Measurements from ENCODE around the gene UFD1.
"Not testable (repeated sequence)": the region's sequence is repeated elsewhere in the genome, so short reads cannot be mapped to it uniquely, and the experiment has no call there.

The UFD1 gene

DNA sequence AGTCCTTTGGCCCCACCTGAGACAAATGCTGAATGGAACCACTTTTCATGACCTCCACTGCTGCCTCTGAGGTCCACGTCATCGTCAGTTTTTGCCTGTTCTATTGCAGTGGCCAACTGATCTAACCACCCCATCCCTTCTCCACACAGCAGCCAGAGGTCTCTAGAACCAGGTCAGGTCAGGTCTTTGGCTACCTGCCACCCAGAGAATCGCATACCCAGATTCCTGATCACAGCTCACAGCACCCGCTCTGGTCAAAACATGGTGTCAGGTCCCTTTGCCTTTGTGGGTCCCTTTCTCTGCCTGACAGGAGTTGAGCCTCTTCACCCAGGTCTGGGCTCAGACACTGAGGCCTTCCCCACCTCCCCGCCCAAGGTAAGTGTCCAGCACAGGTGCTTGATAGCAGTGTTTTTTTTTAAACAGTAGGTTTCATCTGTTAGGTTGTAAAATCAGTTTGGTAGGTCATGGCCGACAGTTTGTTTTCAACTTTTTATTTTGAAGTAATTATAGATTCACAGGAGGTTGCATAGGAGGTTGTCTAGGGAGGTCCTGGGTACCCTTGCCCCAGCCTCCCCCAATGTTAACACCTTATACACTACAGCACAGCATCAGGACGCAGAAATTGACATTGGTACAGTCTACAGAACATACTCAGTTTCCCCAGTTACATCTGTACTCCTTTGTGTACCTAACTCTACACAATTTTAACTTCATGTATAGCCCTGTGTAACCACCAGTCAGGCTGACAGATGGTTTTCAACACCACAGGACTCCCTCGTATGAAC lies 38.4 kb downstream of the UFD1 start:
- peaks cover 19% of the 10 kb centered on the region for H3K36me3 ChIP-seq (ENCODE audit: control insufficient read depth, insufficient read depth, low read length)
- H3K9me3 ChIP-seq (ENCODE audit: control insufficient read depth, low read length): no peaks in the 10 kb centered on the region
- H3K27ac ChIP-seq (ENCODE audit: insufficient read depth, low read length, poor library complexity, severe bottlenecking): no peak overlapping the region
- DNase-seq: no peak
- H3K4me3 ChIP-seq (ENCODE audit: insufficient read depth, low read depth, low read length, poor library complexity, severe bottlenecking): no peak overlapping the region
- H3K27me3 ChIP-seq (replicated peaks; ENCODE audit: control insufficient read depth, insufficient read depth, low read length, poor library complexity, severe bottlenecking): no peaks in the 10 kb centered on the region
- H3K4me1 ChIP-seq (ENCODE audit: control insufficient read depth, insufficient read depth, low read length, poor library complexity, severe bottlenecking): no peaks in the 10 kb centered on the region

- no peak overlapping the region for H3K27ac ChIP-seq (ENCODE audit: insufficient read depth, low read length, poor library complexity, severe bottlenecking)
- H3K4me3 ChIP-seq (ENCODE audit: insufficient read depth, low read depth, low read length, poor library complexity, severe bottlenecking): no peak overlapping the region
- DNase-seq: no peak
- H3K27me3 ChIP-seq (replicated peaks; ENCODE audit: control insufficient read depth, insufficient read depth, low read length, poor library complexity, severe bottlenecking): no peaks in the 10 kb centered on the region
- no peaks in the 10 kb centered on the region for H3K4me1 ChIP-seq (ENCODE audit: control insufficient read depth, insufficient read depth, low read length, poor library complexity, severe bottlenecking)
- H3K36me3 ChIP-seq (ENCODE audit: control insufficient read depth, insufficient read depth, low read length): peaks cover 19% of the 10 kb centered on the region
- no peaks in the 10 kb centered on the region for H3K9me3 ChIP-seq (ENCODE audit: control insufficient read depth, low read length)
Measured at GRCh38 chr22:19438298-19438697, 40.7 kb downstream of the UFD1 start.

GRCh38 chr22:19436444-19437161 lies 42.4 kb downstream of the UFD1 start:
- not testable (repeated sequence) for H3K4me3 ChIP-seq (ENCODE audit: insufficient read depth, low read depth, low read length, poor library complexity, severe bottlenecking); DNase-seq; H3K27ac ChIP-seq (ENCODE audit: insufficient read depth, low read length, poor library complexity, severe bottlenecking); H3K27me3 ChIP-seq (replicated peaks; ENCODE audit: control insufficient read depth, insufficient read depth, low read length, poor library complexity, severe bottlenecking); H3K9me3 ChIP-seq (ENCODE audit: control insufficient read depth, low read length); H3K4me1 ChIP-seq (ENCODE audit: control insufficient read depth, insufficient read depth, low read length, poor library complexity, severe bottlenecking)
- peaks cover 12% of the 10 kb centered on the region for H3K36me3 ChIP-seq (ENCODE audit: control insufficient read depth, insufficient read depth, low read length)

DNA sequence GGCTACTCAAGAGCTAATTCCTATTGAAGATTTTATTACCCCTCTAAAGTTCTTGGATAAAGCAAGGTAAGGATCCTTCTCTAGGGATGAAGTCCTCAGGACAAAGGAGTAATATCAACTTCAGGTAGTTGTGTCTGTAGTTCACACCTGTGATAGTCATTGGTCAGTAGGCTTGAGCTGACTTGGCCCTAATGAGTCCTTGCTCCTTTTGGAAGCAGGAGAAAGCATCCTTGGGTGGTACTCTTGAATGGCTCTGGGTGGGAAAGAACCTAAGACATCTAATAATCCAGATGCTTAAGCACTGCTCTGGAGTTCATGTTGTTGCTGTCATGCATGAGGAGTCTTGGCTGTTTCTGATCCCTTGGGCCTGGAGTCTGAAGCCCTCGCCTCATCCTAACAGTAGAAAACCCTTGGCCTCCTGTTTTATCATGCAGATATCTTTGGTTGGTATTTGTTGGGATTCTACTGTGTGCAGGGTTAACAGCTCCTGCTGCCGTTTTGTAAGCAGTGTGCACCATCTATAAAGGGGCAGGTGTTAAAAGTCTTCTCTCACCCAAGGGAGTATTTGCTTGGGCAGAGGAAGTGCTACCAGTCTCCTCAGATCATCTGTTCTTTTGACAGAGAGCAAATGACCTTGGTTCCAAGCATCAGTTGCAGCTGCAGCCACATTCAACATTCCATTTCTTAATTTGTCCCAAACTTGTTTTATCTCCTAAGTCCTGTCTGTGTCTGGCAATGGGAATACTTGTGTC lies 44.0 kb downstream of the UFD1 start:
- Histone ChIP-seq H3K27ac (ENCODE audit: insufficient read depth, low read length, poor library complexity, severe bottlenecking) (no peak overlapping the region), H3K36me3 (ENCODE audit: control insufficient read depth, insufficient read depth, low read length) (peaks cover 9% of the 10 kb centered on the region), H3K4me3 (ENCODE audit: insufficient read depth, low read depth, low read length, poor library complexity, severe bottlenecking) (no peak overlapping the region), H3K27me3 (replicated peaks; ENCODE audit: control insufficient read depth, insufficient read depth, low read length, poor library complexity, severe bottlenecking) (no peaks in the 10 kb centered on the region), H3K4me1 (ENCODE audit: control insufficient read depth, insufficient read depth, low read length, poor library complexity, severe bottlenecking) (peaks cover 18% of the 10 kb centered on the region), H3K9me3 (ENCODE audit: control insufficient read depth, low read length) (no peaks in the 10 kb centered on the region)
- DNase-seq: no peak

- H3K27me3 ChIP-seq (replicated peaks; ENCODE audit: control insufficient read depth, insufficient read depth, low read length, poor library complexity, severe bottlenecking): no peaks in the 10 kb centered on the region
Measured at GRCh38 chr22:19434401-19434800, 44.6 kb downstream of the UFD1 start.

DNA sequence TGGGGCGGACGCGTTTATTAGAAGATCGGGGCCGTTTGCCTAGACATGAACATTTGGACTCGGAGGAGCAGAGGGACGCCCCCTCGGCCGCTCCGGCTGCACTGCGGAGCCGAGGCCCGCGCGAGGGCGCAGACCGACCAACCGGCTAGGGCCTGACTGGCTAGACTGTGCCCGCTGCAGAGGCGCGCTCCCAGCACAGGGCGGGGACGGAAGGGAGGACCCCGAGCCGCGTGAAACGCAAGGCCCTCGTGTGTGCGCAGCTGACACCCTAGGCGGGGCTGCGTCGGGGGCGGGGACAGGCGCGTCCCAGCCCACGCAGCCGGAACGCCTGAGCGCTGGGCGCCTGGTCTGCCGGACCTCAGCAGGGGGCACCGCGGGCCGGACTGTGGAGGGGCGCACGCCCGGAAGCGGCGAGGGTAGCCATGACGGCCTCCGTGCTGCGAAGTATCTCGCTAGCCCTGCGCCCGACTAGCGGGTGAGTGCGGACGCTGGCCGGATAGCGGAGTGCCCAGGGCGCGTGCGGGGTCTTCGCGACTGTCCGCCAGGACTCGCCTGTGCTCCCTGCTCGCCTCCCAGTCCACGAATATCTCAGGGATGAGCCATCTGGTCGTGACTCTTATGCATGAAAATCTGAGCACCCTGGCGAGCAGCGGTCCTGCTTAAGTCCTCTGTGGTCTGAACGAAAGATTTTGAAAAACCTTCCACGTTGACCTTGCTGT lies 46.7 kb downstream of the UFD1 start, which contains the start of gene MRPL40:
MRPL40 (plus strand) TSS at position 413 of the 719 bp plus-strand sequence; CDS start at position 423, 10 bp downstream.
- Histone ChIP-seq H3K4me3 (ENCODE audit: insufficient read depth, low read depth, low read length, poor library complexity, severe bottlenecking) (peak within 1 kb of the TSS; percentile 98), H3K4me1 (ENCODE audit: control insufficient read depth, insufficient read depth, low read length, poor library complexity, severe bottlenecking) (peaks cover 26% of the 10 kb centered on the region), H3K27ac (ENCODE audit: insufficient read depth, low read length, poor library complexity, severe bottlenecking) (peak within 1 kb of the TSS; percentile 81), H3K36me3 (ENCODE audit: control insufficient read depth, insufficient read depth, low read length) (peaks cover 9% of the 10 kb centered on the region), H3K9me3 (ENCODE audit: control insufficient read depth, low read length) (no peaks in the 10 kb centered on the region), H3K27me3 (replicated peaks; ENCODE audit: control insufficient read depth, insufficient read depth, low read length, poor library complexity, severe bottlenecking) (no peaks in the 10 kb centered on the region)
- peak; percentile 66 to 76 (median 67) for DNase-seq

More at GRCh38 chr22:19434401-19434800, 44.6 kb downstream of the UFD1 start:
- no peak for DNase-seq
- Histone ChIP-seq H3K36me3 (ENCODE audit: control insufficient read depth, insufficient read depth, low read length) (peaks cover 9% of the 10 kb centered on the region), H3K4me1 (ENCODE audit: control insufficient read depth, insufficient read depth, low read length, poor library complexity, severe bottlenecking) (peaks cover 24% of the 10 kb centered on the region), H3K9me3 (ENCODE audit: control insufficient read depth, low read length) (no peaks in the 10 kb centered on the region), H3K4me3 (ENCODE audit: insufficient read depth, low read depth, low read length, poor library complexity, severe bottlenecking) (no peak overlapping the region), H3K27ac (ENCODE audit: insufficient read depth, low read length, poor library complexity, severe bottlenecking) (no peak overlapping the region)

DNA sequence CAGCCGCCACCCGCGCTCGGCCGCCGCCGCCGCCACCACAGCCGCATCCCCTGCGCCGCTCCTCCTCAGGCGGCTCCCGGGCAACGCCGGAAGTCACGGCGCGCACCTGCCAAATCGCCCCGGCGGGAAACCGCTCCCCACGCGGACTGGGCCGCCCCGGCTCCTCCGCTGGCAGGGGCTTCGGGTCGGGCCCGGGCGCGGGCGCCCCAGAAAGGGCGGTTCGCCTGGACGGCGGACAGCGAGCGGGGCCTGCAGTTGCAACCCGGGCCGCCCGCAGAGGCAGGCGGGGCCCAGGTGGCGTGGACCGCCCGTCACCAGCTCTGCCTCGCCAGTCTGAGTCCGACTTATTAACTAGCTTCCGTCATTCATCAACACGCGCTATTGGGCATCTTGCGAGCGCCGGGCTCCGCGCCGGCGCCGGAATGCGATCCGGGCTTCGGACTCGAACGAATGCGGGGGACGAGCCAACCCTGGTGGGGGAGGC lies 47.3 kb downstream of the UFD1 start, which contains the start of gene HIRA:
HIRA (minus strand) TSS at position 85 of the 484 bp plus-strand sequence. CDS start 257 bp downstream, outside the sequence.
- peak; percentile 72 to 74 (median 73) for DNase-seq
- Histone ChIP-seq H3K36me3 (ENCODE audit: control insufficient read depth, insufficient read depth, low read length) (peaks cover 9% of the 10 kb centered on the region), H3K27ac (ENCODE audit: insufficient read depth, low read length, poor library complexity, severe bottlenecking) (peak within 1 kb of the TSS; percentile 81), H3K27me3 (replicated peaks; ENCODE audit: control insufficient read depth, insufficient read depth, low read length, poor library complexity, severe bottlenecking) (no peaks in the 10 kb centered on the region), H3K4me1 (ENCODE audit: control insufficient read depth, insufficient read depth, low read length, poor library complexity, severe bottlenecking) (peaks cover 26% of the 10 kb centered on the region), H3K9me3 (ENCODE audit: control insufficient read depth, low read length) (no peaks in the 10 kb centered on the region), H3K4me3 (ENCODE audit: insufficient read depth, low read depth, low read length, poor library complexity, severe bottlenecking) (peak within 1 kb of the TSS; percentile 98)

DNA sequence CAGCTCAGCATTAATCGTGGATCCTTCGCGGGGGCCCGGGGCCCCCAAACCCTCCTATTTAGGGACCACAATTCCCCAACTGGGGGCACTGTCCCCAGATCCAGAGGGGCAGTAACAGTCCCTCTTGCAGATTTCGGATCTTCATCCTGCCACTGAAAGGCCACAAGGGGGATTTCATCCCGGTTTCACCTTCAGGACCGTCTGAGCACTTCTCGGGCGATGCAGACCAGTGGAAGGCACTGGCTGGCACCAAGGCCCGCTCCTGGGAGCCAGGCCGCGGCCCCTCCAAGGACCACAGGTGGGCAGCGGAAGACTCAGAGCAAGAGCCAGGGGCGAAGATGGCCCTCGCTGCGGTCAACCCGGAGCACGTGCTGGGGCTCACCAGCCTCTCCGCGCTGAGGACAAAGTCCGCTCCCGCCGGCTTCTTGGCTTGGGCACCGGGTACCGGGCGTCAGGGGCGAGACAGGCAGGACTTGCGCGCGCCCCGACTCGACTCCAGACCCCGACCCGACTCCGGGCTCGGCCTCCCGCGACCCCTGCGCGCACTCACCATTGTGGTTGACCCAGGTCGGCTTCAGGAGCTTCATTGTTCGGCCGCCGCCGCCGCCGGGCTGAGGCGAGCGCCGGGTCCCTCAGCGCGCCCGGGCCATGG lies 48.0 kb downstream of the UFD1 start:
- H3K27ac ChIP-seq (ENCODE audit: insufficient read depth, low read length, poor library complexity, severe bottlenecking): peak overlapping the region; percentile 57
- H3K9me3 ChIP-seq (ENCODE audit: control insufficient read depth, low read length): no peaks in the 10 kb centered on the region
- no peaks in the 10 kb centered on the region for H3K27me3 ChIP-seq (replicated peaks; ENCODE audit: control insufficient read depth, insufficient read depth, low read length, poor library complexity, severe bottlenecking)
- peaks cover 26% of the 10 kb centered on the region for H3K4me1 ChIP-seq (ENCODE audit: control insufficient read depth, insufficient read depth, low read length, poor library complexity, severe bottlenecking)
- DNase-seq: no peak
- peaks cover 9% of the 10 kb centered on the region for H3K36me3 ChIP-seq (ENCODE audit: control insufficient read depth, insufficient read depth, low read length)
- peak overlapping the region; percentile 98 for H3K4me3 ChIP-seq (ENCODE audit: insufficient read depth, low read depth, low read length, poor library complexity, severe bottlenecking)
